Measurements from ENCODE around the gene CTNNA3.

DNA sequence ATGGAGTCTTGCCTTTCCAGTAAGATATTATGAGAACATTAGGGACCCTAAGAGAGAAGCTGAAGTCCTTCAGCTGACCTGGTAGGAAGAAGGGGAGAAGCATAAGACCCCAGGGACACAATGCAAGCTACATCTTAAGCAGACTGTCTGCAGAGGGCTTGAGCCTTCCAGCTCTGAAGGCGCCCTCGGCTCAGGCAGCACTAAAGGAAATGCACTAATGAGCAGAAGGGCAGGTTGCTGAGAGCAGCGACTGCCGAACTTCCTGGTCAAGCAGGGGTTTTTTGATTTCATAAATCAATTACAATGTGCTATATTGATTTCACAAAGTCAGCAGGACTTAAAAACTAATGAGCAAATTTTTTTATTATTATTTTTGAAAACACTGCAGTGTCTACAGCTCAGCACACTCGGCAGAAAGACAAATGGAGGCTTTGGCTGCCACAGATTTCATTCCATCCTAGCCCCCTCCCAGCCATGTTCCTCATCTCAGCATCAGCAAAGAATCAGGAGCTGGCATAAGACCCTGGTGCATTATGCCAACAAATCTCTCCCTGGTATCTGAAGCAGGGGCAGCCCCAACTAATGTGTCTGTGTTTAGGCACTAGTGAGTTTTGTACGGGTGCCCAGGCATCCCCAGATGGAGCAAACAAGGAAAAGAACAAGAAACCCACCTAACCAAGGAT lies 713.1 kb downstream of the CTNNA3 start:
- TF ChIP-seq, protein P1, sequence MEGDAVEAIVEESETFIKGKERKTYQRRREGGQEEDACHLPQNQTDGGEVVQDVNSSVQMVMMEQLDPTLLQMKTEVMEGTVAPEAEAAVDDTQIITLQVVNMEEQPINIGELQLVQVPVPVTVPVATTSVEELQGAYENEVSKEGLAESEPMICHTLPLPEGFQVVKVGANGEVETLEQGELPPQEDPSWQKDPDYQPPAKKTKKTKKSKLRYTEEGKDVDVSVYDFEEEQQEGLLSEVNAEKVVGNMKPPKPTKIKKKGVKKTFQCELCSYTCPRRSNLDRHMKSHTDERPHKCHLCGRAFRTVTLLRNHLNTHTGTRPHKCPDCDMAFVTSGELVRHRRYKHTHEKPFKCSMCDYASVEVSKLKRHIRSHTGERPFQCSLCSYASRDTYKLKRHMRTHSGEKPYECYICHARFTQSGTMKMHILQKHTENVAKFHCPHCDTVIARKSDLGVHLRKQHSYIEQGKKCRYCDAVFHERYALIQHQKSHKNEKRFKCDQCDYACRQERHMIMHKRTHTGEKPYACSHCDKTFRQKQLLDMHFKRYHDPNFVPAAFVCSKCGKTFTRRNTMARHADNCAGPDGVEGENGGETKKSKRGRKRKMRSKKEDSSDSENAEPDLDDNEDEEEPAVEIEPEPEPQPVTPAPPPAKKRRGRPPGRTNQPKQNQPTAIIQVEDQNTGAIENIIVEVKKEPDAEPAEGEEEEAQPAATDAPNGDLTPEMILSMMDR (IDR thresholded peaks at IDR 0.05 in 8 of 11, conservative IDR thresholded peaks at IDR 0.05 in 3 of 11), result no peak
- TF ChIP-seq POLR2A (IDR thresholded peaks at IDR 0.05), result no peak
- no peak for TF ChIP-seq POLR2AphosphoS5 (IDR thresholded peaks at IDR 0.05)

Measured in spleen (tissue), 7 donors.